SU-DHL-6 (cell line): Measurements from ENCODE around the gene WDR4.

Source experiments
- EZH2phosphoT487 ChIP-seq: fragments of 200-600 bp; sonication (generic), shearing (Covaris generic); conservative IDR thresholded peaks from 2 replicates; pipeline ENCODE4 v1.6.1; 2018; ENCODE audit warnings: mild to moderate bottlenecking, antibody characterized with exemption, low read length, moderate library complexity, mixed read lengths
- TF ChIP-seq, protein P1 (sequence below): fragments of 200-600 bp; sonication (generic); IDR thresholded peaks from one replicate; pipeline ENCODE4 v1.5.1; 2017; ENCODE audit warnings: antibody characterized with exemption, mild to moderate bottlenecking, low read length, moderate library complexity; ENCODE audit not compliant: insufficient read depth, poor library complexity, severe bottlenecking

- TF ChIP-seq, protein P1, sequence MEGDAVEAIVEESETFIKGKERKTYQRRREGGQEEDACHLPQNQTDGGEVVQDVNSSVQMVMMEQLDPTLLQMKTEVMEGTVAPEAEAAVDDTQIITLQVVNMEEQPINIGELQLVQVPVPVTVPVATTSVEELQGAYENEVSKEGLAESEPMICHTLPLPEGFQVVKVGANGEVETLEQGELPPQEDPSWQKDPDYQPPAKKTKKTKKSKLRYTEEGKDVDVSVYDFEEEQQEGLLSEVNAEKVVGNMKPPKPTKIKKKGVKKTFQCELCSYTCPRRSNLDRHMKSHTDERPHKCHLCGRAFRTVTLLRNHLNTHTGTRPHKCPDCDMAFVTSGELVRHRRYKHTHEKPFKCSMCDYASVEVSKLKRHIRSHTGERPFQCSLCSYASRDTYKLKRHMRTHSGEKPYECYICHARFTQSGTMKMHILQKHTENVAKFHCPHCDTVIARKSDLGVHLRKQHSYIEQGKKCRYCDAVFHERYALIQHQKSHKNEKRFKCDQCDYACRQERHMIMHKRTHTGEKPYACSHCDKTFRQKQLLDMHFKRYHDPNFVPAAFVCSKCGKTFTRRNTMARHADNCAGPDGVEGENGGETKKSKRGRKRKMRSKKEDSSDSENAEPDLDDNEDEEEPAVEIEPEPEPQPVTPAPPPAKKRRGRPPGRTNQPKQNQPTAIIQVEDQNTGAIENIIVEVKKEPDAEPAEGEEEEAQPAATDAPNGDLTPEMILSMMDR, result no peak
- TF ChIP-seq EZH2phosphoT487, result no peak
These were observed 48.6 kb downstream of the WDR4 start for GRCh38 chr21:42830456-42831455.
